ENCODE measurements around the gene RRP12.

- TF ChIP-seq CTCF (IDR thresholded peaks at IDR 0.05; ENCODE audit: extremely low read depth in 1 of 2, insufficient read depth in 1 of 2, low read depth in 1 of 2, low read length in 2 of 2) (no peak), MYC (IDR thresholded peaks at IDR 0.05; ENCODE audit: low read depth, low read length) (no peak), EZH2 (IDR thresholded peaks at IDR 0.05; ENCODE audit: borderline replicate concordance, low read depth, low read length, severe bottlenecking) (no peak), POLR2A (IDR thresholded peaks at IDR 0.05; ENCODE audit: low read depth, low read length) (no peak), JUN (IDR thresholded peaks at IDR 0.05; ENCODE audit: borderline replicate concordance, insufficient read depth, insufficient read length, low read depth) (no peak), MAX (IDR thresholded peaks at IDR 0.05; ENCODE audit: insufficient read depth, insufficient read length) (no peak)
Observed at GRCh38 chr10:97407952-97408248, 6.8 kb upstream of the RRP12 start.

All from endothelial cell of umbilical vein (primary cell).